Stimulated activated CD8-positive, alpha-beta memory T cell treated with anti-CD3 and anti-CD28 coated beads, Interleukin-2, amount 100 ng/mL, for 48 hours (primary cell): Measurements from ENCODE around the gene AGPS.
"Not testable (repeated sequence)": the region's sequence is repeated elsewhere in the genome, so short reads cannot be mapped to it uniquely, and the experiment has no call there.

Source experiments
- DNase-seq, 2 donors: peaks; one replicate each; pipeline ENCODE4 v3.0.0-alpha.2; 2020; ENCODE audit warnings: low read depth in 2 of 2

Gene AGPS

GRCh38 chr2:177550264-177551200 is 158.0 kb downstream of the AGPS start:
- DNase-seq: no peak

DNA sequence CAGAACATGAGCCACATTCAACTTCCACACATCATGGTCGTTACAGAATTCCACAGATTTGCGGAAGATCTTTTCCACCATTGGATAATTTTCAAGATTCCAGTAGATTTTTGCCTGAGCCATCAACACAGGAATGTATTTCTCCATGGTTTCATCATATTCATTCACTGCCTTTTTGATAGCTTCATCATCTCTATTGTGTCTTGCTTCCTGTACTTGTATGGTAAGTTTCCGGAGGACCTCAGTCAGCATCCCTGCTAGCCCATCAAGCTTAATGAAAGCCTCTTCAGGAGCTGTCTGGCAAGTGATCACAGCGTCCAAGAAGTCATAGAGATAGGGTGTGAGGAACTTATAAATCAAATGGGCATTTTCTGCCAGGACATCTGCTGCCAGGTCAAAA is 158.8 kb downstream of the AGPS start:
- not testable (repeated sequence) for DNase-seq

GRCh38 chr2:177551989-177552421 is 159.4 kb downstream of the AGPS start:
- DNase-seq: peak; percentile 1 to 2

DNA sequence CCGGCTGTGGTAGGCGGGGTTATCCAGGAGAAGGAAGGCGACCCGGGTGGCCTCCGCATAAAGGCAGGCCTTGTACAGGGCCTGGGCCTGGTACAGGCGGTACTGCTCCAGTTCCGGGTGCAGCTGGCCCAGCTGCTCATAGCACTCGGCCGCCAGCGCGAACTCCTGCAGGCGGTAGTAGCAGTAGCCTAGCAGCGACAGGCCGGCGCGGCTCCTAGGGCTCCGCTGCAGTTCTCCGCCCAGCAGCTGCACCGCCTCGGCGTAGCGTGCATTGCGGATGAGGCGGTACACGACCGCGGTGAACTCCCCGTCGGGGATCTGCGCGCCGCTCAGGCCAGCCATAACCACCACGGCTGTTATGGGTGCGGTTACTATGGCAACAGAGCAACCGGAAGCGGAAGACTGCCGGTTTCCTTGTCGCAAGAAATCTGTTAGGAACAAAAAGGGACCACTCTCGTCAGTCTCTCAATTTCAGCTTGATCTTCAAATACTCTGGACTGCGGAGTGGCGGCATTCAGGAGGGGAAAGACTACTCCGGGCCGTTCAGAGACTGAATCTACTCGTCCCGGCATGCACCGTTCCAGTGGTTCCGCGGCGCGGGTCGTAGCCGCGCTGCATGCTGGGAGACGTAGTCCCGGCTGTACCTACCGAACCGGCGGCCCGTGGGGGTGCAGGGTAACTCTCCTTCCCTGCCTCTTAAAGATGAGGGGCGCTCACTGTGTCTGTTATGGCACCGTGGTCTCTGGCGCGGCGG is 160.0 kb downstream of the AGPS start:
- peak; percentile 75 to 83 for DNase-seq

- no peak for DNase-seq
Measured at GRCh38 chr2:177553176-177553884, 160.8 kb downstream of the AGPS start.

GRCh38 chr2:177554365-177554764 is 161.8 kb downstream of the AGPS start:
- no peak for DNase-seq

DNA sequence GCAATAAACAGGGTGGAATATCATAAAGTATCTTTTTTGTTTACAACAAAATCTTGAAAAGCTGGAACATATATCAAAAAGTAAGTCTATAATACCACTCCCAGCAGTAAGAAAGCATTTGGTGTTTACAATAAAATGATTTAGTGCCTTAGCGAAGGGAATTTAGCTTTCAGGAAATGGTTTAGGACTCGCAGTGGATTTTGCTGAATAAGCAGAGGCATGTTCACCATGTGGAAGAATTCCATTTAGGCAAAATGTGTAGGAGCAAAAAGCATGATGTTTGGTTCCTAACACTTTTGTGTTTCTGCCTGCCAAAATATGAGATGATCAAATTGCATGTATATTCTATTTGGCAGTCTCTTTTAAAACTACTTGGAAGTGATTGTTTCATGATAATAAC is 163.6 kb downstream of the AGPS start:
- no peak for DNase-seq

- DNase-seq: no peak
Measured at GRCh38 chr2:177557794-177558193, 165.2 kb downstream of the AGPS start.

GRCh38 chr2:177559638-177560037 is 167.1 kb downstream of the AGPS start:
- DNase-seq: no peak

DNA sequence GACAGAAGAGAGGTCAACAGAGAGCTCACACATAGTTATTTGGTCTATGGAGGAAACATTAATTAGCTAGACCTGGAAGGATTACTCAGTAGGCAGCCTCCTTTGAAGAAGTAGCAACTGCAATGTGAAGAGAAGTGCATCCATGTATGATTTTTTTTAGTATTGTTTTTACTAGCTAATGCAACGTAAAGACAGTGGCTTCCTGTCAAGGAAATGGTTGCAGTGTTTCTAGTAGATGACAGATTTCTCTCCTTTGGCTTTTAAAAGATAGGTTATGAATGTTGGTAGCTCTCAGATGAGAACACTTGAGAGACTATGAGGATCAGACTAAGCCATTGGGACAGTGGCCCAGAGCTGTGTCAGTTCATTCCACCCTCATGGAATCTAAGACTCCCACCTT is 175.8 kb downstream of the AGPS start:
- no peak for DNase-seq

GRCh38 chr2:177568893-177569292 is 176.3 kb downstream of the AGPS start:
- no peak for DNase-seq

DNA sequence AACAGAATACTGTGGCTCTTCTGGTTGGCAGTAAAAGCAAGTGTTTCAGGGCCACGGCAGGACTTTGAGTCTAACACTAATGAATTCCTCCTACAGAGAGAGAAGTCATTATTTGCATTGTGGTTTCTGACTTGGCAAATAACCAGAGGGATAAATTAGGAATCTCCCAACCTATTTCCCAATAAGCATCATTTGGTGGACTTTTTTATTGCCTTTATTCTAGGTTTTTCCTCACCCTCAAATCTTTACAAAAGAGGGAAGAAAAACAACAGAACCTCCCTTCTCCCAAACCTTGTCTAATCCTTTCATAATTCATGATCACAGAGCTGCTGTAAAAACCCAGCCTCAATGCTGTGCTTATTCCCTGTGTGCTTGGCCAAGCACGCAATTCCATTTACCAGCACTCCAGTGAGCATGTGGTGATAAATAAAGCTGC is 179.7 kb downstream of the AGPS start:
- no peak for DNase-seq

- DNase-seq: no peak
Measured at GRCh38 chr2:177573120-177573519, 180.5 kb downstream of the AGPS start.

GRCh38 chr2:177574356-177574755 is 181.8 kb downstream of the AGPS start:
- no peak for DNase-seq

- no peak for DNase-seq
Measured at GRCh38 chr2:177575358-177575757, 182.8 kb downstream of the AGPS start.

GRCh38 chr2:177577075-177577474 is 184.5 kb downstream of the AGPS start:
- DNase-seq: no peak

DNA sequence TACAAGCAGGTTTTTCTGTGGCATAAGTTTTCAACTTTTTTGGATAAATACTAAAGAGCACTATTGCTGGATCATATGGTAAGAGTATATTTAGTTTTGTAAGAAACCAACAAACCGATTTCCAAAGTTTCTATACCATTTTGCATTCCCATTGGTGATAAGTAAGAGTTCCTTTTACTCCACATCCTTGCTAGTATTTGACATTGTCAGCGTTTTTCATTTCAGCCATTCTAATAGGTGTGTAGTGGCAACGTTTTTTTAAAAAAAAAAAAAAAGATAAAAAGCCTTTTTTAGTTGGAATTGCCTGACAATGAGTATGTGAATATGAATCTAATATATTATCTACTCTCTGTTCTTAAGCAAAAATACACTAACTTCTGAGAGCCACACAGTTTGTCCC is 185.9 kb downstream of the AGPS start:
- no peak for DNase-seq

DNA sequence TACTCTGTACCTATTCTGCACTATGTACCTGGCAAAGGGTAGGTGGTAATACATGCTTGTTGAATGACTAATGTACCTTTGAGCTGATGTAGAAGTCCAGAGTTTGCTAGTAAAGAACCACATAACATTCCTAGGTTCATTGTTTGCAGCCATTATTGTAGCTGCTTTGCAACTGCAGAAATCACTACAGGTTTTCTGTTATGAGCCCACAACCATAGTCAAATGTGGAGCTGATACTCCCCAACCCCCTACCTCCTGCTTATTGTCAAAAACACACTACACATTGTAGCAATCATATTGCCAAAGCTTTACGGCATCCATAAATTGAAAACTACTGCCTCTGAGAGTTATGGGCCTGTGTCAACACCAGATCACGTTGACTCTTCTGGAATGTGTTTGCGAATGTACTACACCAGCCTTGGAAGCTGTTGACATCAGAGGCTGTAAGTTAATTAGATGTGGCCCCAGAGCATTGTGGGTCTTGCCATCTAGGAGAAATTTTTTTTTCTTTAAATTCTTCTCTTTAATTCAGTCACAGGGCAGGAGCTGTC is 187.0 kb downstream of the AGPS start:
- no peak for DNase-seq

DNA sequence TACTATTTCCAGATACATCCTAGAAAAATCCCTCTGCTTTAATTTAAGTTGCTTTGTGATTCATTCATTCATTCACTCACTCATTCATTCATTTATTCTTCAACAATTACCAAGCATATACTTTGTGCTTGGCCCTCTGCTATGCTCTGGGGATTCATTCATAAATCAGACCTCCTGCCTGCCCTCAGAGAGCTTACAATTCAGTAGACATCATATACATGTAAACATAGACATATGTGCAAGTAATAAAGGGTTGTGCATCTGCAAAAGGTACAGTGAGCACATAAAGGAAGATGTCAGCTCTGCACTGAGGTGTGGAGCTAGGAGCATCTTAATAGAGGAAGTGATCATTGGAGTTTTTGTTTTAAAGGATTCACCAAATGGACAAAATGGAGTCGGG is 189.4 kb downstream of the AGPS start:
- no peak for DNase-seq

DNA sequence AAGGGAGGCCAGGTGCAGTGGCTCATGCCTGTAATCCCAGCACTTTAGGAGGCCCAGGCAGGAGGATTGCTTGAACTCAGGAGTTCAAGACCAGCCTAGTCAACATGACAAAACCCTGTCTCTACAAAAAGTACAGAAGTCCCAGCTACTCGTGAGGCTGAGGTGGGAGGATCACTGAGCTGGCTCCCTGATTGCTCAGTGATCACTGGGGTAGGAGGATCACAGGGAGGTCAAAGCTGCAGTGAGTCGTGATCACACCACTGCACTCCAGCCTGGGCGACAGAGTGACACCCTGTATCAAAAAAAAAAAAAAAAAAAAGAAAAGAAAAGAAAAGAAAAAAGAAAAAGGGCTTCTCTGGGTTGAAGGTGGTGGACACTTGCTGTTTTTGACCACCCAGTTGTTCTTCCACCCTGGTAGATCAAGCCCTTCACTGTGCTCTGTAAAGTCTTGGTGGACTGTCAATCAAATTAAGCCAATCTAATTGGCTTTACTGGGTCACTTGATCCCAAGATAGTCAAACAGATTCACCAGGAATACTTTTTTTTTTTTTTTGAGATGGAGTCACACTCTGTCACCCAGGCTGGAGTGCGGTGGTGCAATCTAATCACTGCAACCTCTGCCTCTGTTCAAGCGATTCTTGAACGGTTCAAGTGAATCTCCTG is 191.6 kb downstream of the AGPS start:
- no peak for DNase-seq

- no peak for DNase-seq
Measured at GRCh38 chr2:177585234-177585863, 192.8 kb downstream of the AGPS start.
